AG04450 (cell line): ENCODE measurements around the gene CNEP1R1. TPM values are rescaled to one million over a fixed set of nuclear protein-coding genes. Genes with fewer than 3 reads are reported as not detected.

Experiments
- CTCF ChIA-PET: fragments of 300-600, 350-600 bp; formaldehyde crosslinking; extraction: SDS; loops from one replicate; lab custom pipeline; 2022; ENCODE audit warnings: antibody characterized with exemption, inconsistent platforms; lab: Charles Lee
- POLR2A ChIA-PET: fragments of 350-600 bp; formaldehyde crosslinking; extraction: SDS; loops from one replicate; lab custom pipeline; 2021; ENCODE audit warnings: antibody characterized with exemption, inconsistent platforms; lab: Yijun Ruan, JAX
- DNase-seq: peaks from one replicate; pipeline ENCODE4 v3.0.0-alpha.2; 2011; ENCODE audit warnings: low read depth, low spot score
- H3K27ac ChIP-seq: one replicate; pipeline ENCODE4 v1.5.1; 2012; ENCODE audit warnings: low read depth, low read length, control low read depth
- H3K27me3 ChIP-seq: one replicate; pipeline ENCODE4 v1.6.0; 2012; ENCODE audit warnings: low read length; ENCODE audit not compliant: control insufficient read depth, insufficient read depth
- H3K4me3 ChIP-seq: 2 replicates; pipeline ENCODE4 v1.5.1; 2011; ENCODE audit warnings: mild to moderate bottlenecking, low read depth, low read length, control low read depth
- H3K9me3 ChIP-seq: 2 replicates; pipeline ENCODE4 v1.5.1; 2012; ENCODE audit warnings: low read length; ENCODE audit not compliant: control insufficient read depth, insufficient read depth
- polyA plus RNA-seq: library from polyadenylated mRNA; depleted of rRNA; stranded (reverse); fragments of >200 nt; gene quantifications from 2 replicates; pipeline ENCODE4 v1.2.3, GENCODE V29; 2011; rRNA removed
- small RNA-seq: library from RNA; depleted of rRNA; stranded (forward); fragments of <200 nt; gene quantifications from one replicate; pipeline ENCODE3, GENCODE V24; 2012; ENCODE audit warnings: low read depth; ENCODE audit not compliant: insufficient read length
- TF ChIP-seq, protein P1 (sequence below): IDR thresholded peaks from 2 replicates; pipeline ENCODE4 v1.5.1; 2011; ENCODE audit warnings: low read depth, low read length, control low read depth, inconsistent platforms

CNEP1R1 gene
- polyA plus RNA-seq, 1 experiment = 33.0 TPM

DNA sequence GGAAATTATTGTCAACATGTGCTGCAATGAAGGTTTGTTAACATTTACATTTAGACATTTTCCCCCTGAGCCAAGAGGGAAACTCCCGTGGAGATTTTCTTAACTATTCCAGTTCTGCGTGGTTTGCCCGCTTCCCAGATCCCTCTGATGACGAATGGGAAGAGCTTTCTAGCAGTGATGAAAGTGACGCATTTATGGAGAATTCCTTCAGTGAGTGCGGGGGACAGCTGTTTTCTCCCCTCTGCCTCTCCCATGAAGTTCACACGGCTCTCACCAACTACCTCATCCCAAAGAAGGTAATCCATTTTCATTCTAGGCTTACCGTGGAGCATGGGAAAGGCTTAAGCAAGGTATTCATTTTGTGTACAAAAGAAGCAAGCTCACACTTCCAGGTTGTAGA, 59.0 kb downstream of the CNEP1R1 start:
- POLR2A ChIA-PET = no interaction called here
- Histone ChIP-seq H3K27me3 (no peaks in the 10 kb centered on the region), H3K4me3 (no peak overlapping the region), H3K9me3 (no peaks in the 10 kb centered on the region), H3K27ac (no peak overlapping the region)
- no peak for DNase-seq
- CTCF ChIA-PET = interaction anchor here (1.8 kb wide), 1 partner anchor 16 kb away, joined by 10 read pairs; no protein-coding TSS in a partner anchor
- TF ChIP-seq, protein P1, sequence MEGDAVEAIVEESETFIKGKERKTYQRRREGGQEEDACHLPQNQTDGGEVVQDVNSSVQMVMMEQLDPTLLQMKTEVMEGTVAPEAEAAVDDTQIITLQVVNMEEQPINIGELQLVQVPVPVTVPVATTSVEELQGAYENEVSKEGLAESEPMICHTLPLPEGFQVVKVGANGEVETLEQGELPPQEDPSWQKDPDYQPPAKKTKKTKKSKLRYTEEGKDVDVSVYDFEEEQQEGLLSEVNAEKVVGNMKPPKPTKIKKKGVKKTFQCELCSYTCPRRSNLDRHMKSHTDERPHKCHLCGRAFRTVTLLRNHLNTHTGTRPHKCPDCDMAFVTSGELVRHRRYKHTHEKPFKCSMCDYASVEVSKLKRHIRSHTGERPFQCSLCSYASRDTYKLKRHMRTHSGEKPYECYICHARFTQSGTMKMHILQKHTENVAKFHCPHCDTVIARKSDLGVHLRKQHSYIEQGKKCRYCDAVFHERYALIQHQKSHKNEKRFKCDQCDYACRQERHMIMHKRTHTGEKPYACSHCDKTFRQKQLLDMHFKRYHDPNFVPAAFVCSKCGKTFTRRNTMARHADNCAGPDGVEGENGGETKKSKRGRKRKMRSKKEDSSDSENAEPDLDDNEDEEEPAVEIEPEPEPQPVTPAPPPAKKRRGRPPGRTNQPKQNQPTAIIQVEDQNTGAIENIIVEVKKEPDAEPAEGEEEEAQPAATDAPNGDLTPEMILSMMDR = no peak

DNA sequence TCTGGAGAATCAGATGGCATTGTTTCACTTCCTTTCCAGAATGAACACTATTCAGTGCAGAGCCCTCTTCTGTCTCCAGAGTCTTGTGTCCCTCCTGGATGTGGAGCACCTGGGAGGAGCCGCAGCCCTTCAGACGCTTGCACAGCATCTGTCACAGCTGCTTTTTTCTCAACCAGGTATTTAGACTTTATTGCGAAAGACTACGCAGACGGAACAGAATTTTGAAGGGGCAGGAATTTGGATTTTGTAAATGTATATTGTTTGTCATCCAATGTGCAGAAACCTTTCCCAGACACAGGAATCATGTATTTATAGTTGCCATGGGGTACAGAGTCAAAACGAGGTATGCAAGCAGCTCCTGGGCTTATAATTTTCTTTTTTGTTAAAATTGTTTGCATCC, 61.2 kb downstream of the CNEP1R1 start:
- no peaks in the 10 kb centered on the region for H3K27me3 ChIP-seq
- no peak overlapping the region for H3K4me3 ChIP-seq
- H3K27ac ChIP-seq = no peak overlapping the region
- H3K9me3 ChIP-seq = no peaks in the 10 kb centered on the region
- DNase-seq = no peak
- ChIA-PET POLR2A (no interaction called here), CTCF (no interaction called here)
- TF ChIP-seq, protein P1 = no peak

Small RNA genes lying within 50 kb of the gene (small RNA-seq; reads per million reads assigned to genes)
- not detected for gene RF00017

Other genes with a start within 250 kb of the CNEP1R1 start
- 0.06 and 0.11 TPM in 2 replicates for gene ZNF423, start 169.1 kb upstream of the CNEP1R1 start, polyA plus RNA-seq
- gene HEATR3, start 40.7 kb downstream of the CNEP1R1 start, polyA plus RNA-seq = 15.0 and 17.1 TPM in 2 replicates
- 6.0 and 8.9 TPM in 2 replicates for gene TENT4B, start 128.1 kb downstream of the CNEP1R1 start, polyA plus RNA-seq
- gene ADCY7, start 241.3 kb downstream of the CNEP1R1 start, polyA plus RNA-seq = 8.5 and 9.7 TPM in 2 replicates